Pulmonary artery endothelial cell (primary cell): ENCODE data around the gene ARHGEF11. TPM values are rescaled to one million over a fixed set of nuclear protein-coding genes. Genes with fewer than 3 reads are reported as not detected.
A peak's percentile ranks its signal among the peaks of the same experiment; 100 is the strongest.
"Not testable (repeated sequence)": the region's sequence is repeated elsewhere in the genome, so short reads cannot be mapped to it uniquely, and the experiment has no call there.

Source experiments
- DNase-seq: peaks from one replicate; pipeline ENCODE4 v3.0.0-alpha.2; 2011; ENCODE audit warnings: low read depth, low spot score
- total RNA-seq: library from RNA; depleted of rRNA; stranded (reverse); fragments of >200 nt; gene quantifications from 2 replicates; pipeline ENCODE4 v1.2.3, GENCODE V29; 2014

ARHGEF11 gene
- 25.4 and 26.2 TPM in 2 replicates for total RNA-seq

GRCh38 chr1:157045250-157046218 is at the start of gene ARHGEF11:
Gene ARHGEF11, minus strand, starts transcription at chr1:157045742. Its CDS starts 1,412 bp downstream, at chr1:157044330.
- DNase-seq: peak; percentile 57

GRCh38 chr1:157095091-157095490 is 49.5 kb upstream of the ARHGEF11 start:
- no peak for DNase-seq

GRCh38 chr1:157092831-157093230 is 47.3 kb upstream of the ARHGEF11 start:
- DNase-seq: no peak

GRCh38 chr1:157091668-157092273 is 46.2 kb upstream of the ARHGEF11 start:
- no peak for DNase-seq

GRCh38 chr1:157091186-157091585 is 45.6 kb upstream of the ARHGEF11 start:
- no peak for DNase-seq

- no peak for DNase-seq
These were observed 45.2 kb upstream of the ARHGEF11 start for GRCh38 chr1:157090771-157091170.

- DNase-seq: peak; percentile 30
These were observed 44.7 kb upstream of the ARHGEF11 start for GRCh38 chr1:157090196-157090647.

- no peak for DNase-seq
These were observed 44.2 kb upstream of the ARHGEF11 start for GRCh38 chr1:157089789-157090188.

- DNase-seq: no peak
These were observed 43.1 kb upstream of the ARHGEF11 start for GRCh38 chr1:157088607-157089006.

GRCh38 chr1:157087030-157087429 is 41.5 kb upstream of the ARHGEF11 start:
- DNase-seq: no peak

- DNase-seq: no peak
These were observed 40.8 kb upstream of the ARHGEF11 start for GRCh38 chr1:157086299-157086698.

- no peak for DNase-seq
These were observed 39.9 kb upstream of the ARHGEF11 start for GRCh38 chr1:157085421-157085820.

- no peak for DNase-seq
These were observed 39.2 kb upstream of the ARHGEF11 start for GRCh38 chr1:157084720-157085119.

- no peak for DNase-seq
These were observed 36.2 kb upstream of the ARHGEF11 start for GRCh38 chr1:157081707-157082106.

GRCh38 chr1:157080714-157081113 is 35.2 kb upstream of the ARHGEF11 start:
- no peak for DNase-seq

GRCh38 chr1:157077394-157077793 is 31.9 kb upstream of the ARHGEF11 start:
- DNase-seq: no peak

- peak; percentile 30 for DNase-seq
These were observed 28.6 kb upstream of the ARHGEF11 start for GRCh38 chr1:157073944-157074685.

- DNase-seq: no peak
These were observed 24.1 kb upstream of the ARHGEF11 start for GRCh38 chr1:157069601-157070000.

- not testable (repeated sequence) for DNase-seq
These were observed 13.7 kb upstream of the ARHGEF11 start for GRCh38 chr1:157059241-157059640.

- no peak for DNase-seq
These were observed 10.7 kb upstream of the ARHGEF11 start for GRCh38 chr1:157056269-157056668.

- DNase-seq: not testable (repeated sequence)
These were observed 10.2 kb upstream of the ARHGEF11 start for GRCh38 chr1:157055729-157056128.

- no peak for DNase-seq
These were observed 5.3 kb upstream of the ARHGEF11 start for GRCh38 chr1:157050836-157051235.
